ENCODE data around the gene HHIP. TPM values are rescaled to one million over a fixed set of nuclear protein-coding genes. Genes with fewer than 3 reads are reported as not detected.

Gene HHIP
- total and polyA plus RNA-seq, 9 of the 15 experiments (the other 6 are each of a cell fraction or from before 2014, with no cell fraction given) = 0.09 TPM; not detected in 8

DNA sequence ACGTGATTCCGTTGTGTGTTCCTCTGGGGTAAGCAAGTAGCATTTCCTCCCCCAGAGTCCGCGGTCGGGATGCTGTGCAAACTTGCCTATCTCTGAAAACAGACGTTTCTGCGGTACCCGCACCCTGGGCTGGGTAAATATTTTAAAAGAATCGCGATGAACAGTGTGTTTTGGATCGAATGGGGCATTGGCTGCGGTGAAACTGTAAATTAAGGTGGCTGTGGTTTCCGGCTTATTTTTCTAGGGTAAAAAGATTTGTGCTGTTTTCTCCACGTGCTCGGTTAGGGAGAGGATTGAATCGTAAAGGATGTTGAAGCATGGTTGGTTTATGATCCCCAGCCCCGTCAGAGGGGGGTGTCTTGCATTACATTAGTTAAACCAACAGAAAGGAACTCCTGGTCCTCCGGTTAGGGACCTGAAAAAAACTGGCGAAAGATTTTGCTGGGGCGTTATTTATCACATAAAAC is 1.2 kb downstream of the HHIP start (continued):
- TF ChIP-seq ZNF717 (CRISPR knock-in tag; IDR thresholded peaks at IDR 0.05) (no peak), KDM1A (IDR thresholded peaks at IDR 0.05) (peak in 1 of 2 experiments; percentile 54; a peak in 2 of 4 replicates), ZFP30 (CRISPR knock-in tag; IDR thresholded peaks at IDR 0.05; ENCODE audit: borderline replicate concordance) (no peak), ZNF431 (CRISPR knock-in tag; IDR thresholded peaks at IDR 0.05) (no peak), ZNF764 (CRISPR knock-in tag; IDR thresholded peaks at IDR 0.05; ENCODE audit: low read depth) (no peak), ZSCAN29 (IDR thresholded peaks at IDR 0.05) (no peak), EP400 (IDR thresholded peaks at IDR 0.05) (no peak), SRSF9 (IDR thresholded peaks at IDR 0.05; ENCODE audit: borderline replicate concordance, low read depth, low read length) (no peak), STAT5A (IDR thresholded peaks at IDR 0.05; ENCODE audit: borderline replicate concordance, low read length) (peak; percentile 23; the same call in 1 of the 2 replicates), MEIS2 (IDR thresholded peaks at IDR 0.05; ENCODE audit: partially characterized antibody) (peak; percentile 22), MBD2 (IDR thresholded peaks at IDR 0.05; ENCODE audit: borderline replicate concordance, low read depth) (no peak), PRMT5 (CRISPR knock-in tag; IDR thresholded peaks at IDR 0.05) (no peak), ZNF586 (CRISPR knock-in tag; conservative IDR thresholded peaks at IDR 0.05) (no peak), ZNF780A (CRISPR knock-in tag; IDR thresholded peaks at IDR 0.05) (no peak), NFXL1 (CRISPR knock-in tag; IDR thresholded peaks at IDR 0.05) (no peak)
- TF ChIP-seq, protein P1, sequence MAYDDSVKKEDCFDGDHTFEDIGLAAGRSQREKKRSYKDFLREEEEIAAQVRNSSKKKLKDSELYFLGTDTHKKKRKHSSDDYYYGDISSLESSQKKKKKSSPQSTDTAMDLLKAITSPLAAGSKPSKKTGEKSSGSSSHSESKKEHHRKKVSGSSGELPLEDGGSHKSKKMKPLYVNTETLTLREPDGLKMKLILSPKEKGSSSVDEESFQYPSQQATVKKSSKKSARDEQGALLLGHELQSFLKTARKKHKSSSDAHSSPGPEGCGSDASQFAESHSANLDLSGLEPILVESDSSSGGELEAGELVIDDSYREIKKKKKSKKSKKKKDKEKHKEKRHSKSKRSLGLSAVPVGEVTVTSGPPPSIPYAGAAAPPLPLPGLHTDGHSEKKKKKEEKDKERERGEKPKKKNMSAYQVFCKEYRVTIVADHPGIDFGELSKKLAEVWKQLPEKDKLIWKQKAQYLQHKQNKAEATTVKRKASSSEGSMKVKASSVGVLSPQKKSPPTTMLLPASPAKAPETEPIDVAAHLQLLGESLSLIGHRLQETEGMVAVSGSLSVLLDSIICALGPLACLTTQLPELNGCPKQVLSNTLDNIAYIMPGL (CRISPR knock-in tag; IDR thresholded peaks at IDR 0.05) = no peak
- TF ChIP-seq, protein P2, sequence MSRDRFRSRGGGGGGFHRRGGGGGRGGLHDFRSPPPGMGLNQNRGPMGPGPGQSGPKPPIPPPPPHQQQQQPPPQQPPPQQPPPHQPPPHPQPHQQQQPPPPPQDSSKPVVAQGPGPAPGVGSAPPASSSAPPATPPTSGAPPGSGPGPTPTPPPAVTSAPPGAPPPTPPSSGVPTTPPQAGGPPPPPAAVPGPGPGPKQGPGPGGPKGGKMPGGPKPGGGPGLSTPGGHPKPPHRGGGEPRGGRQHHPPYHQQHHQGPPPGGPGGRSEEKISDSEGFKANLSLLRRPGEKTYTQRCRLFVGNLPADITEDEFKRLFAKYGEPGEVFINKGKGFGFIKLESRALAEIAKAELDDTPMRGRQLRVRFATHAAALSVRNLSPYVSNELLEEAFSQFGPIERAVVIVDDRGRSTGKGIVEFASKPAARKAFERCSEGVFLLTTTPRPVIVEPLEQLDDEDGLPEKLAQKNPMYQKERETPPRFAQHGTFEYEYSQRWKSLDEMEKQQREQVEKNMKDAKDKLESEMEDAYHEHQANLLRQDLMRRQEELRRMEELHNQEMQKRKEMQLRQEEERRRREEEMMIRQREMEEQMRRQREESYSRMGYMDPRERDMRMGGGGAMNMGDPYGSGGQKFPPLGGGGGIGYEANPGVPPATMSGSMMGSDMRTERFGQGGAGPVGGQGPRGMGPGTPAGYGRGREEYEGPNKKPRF (IDR thresholded peaks at IDR 0.05; ENCODE audit: low read depth, low read length) = no peak
- TF ChIP-seq, protein P3, sequence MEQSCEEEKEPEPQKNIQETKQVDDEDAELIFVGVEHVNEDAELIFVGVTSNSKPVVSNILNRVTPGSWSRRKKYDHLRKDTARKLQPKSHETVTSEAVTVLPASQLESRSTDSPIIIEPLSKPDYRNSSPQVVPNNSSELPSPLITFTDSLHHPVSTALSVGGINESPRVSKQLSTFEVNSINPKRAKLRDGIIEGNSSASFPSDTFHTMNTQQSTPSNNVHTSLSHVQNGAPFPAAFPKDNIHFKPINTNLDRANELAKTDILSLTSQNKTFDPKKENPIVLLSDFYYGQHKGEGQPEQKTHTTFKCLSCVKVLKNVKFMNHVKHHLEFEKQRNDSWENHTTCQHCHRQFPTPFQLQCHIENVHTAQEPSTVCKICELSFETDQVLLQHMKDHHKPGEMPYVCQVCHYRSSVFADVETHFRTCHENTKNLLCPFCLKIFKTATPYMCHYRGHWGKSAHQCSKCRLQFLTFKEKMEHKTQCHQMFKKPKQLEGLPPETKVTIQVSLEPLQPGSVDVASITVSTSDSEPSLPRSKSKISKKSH (CRISPR knock-in tag; IDR thresholded peaks at IDR 0.05) = no peak
- TF ChIP-seq, protein P4, sequence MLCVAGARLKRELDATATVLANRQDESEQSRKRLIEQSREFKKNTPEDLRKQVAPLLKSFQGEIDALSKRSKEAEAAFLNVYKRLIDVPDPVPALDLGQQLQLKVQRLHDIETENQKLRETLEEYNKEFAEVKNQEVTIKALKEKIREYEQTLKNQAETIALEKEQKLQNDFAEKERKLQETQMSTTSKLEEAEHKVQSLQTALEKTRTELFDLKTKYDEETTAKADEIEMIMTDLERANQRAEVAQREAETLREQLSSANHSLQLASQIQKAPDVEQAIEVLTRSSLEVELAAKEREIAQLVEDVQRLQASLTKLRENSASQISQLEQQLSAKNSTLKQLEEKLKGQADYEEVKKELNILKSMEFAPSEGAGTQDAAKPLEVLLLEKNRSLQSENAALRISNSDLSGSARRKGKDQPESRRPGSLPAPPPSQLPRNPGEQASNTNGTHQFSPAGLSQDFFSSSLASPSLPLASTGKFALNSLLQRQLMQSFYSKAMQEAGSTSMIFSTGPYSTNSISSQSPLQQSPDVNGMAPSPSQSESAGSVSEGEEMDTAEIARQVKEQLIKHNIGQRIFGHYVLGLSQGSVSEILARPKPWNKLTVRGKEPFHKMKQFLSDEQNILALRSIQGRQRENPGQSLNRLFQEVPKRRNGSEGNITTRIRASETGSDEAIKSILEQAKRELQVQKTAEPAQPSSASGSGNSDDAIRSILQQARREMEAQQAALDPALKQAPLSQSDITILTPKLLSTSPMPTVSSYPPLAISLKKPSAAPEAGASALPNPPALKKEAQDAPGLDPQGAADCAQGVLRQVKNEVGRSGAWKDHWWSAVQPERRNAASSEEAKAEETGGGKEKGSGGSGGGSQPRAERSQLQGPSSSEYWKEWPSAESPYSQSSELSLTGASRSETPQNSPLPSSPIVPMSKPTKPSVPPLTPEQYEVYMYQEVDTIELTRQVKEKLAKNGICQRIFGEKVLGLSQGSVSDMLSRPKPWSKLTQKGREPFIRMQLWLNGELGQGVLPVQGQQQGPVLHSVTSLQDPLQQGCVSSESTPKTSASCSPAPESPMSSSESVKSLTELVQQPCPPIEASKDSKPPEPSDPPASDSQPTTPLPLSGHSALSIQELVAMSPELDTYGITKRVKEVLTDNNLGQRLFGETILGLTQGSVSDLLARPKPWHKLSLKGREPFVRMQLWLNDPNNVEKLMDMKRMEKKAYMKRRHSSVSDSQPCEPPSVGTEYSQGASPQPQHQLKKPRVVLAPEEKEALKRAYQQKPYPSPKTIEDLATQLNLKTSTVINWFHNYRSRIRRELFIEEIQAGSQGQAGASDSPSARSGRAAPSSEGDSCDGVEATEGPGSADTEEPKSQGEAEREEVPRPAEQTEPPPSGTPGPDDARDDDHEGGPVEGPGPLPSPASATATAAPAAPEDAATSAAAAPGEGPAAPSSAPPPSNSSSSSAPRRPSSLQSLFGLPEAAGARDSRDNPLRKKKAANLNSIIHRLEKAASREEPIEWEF (CRISPR knock-in tag; IDR thresholded peaks at IDR 0.05) = no peak
